ENCODE data around the gene DUSP18.
"Not testable (repeated sequence)": the region's sequence is repeated elsewhere in the genome, so short reads cannot be mapped to it uniquely, and the experiment has no call there.

Gene DUSP18

DNA sequence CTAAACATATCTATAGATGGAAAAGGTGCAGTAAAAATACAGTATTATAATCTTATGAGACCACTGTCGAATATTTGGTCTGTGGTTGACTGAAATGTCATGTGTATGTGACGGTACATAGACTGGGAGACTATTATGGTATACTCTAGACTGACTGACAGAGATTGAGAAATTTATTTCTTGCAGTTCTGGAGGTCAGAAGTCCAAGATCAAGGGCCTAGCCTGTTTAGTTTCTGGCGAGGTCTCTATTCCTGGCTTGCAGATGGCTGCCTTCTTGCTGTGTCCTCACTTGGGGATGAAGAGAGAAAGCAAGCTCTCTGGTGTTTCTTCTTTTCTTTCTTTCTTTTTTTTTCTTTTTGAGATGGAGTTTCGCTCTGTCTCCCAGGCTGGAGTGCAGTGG, 19.7 kb upstream of the DUSP18 start:
- TF ChIP-seq, protein P1, sequence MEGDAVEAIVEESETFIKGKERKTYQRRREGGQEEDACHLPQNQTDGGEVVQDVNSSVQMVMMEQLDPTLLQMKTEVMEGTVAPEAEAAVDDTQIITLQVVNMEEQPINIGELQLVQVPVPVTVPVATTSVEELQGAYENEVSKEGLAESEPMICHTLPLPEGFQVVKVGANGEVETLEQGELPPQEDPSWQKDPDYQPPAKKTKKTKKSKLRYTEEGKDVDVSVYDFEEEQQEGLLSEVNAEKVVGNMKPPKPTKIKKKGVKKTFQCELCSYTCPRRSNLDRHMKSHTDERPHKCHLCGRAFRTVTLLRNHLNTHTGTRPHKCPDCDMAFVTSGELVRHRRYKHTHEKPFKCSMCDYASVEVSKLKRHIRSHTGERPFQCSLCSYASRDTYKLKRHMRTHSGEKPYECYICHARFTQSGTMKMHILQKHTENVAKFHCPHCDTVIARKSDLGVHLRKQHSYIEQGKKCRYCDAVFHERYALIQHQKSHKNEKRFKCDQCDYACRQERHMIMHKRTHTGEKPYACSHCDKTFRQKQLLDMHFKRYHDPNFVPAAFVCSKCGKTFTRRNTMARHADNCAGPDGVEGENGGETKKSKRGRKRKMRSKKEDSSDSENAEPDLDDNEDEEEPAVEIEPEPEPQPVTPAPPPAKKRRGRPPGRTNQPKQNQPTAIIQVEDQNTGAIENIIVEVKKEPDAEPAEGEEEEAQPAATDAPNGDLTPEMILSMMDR (IDR thresholded peaks at IDR 0.05; ENCODE audit: poor library complexity, severe bottlenecking), result no peak
- Histone ChIP-seq H3K27me3 (ENCODE audit: insufficient read depth, poor library complexity, severe bottlenecking) (no peaks in the 10 kb centered on the region), H3K36me3 (ENCODE audit: low read depth) (no peaks in the 10 kb centered on the region), H3K4me1 (ENCODE audit: insufficient read depth, poor library complexity, severe bottlenecking) (no peaks in the 10 kb centered on the region), H3K9me3 (ENCODE audit: severe bottlenecking) (no peaks in the 10 kb centered on the region), H3K4me3 (ENCODE audit: severe bottlenecking) (no peak overlapping the region), H3K27ac (ENCODE audit: poor library complexity, severe bottlenecking) (no peak overlapping the region)
- DNase-seq (ENCODE audit: low spot score), result no peak
- ATAC-seq (ENCODE audit: low read depth), result no peak

DNA sequence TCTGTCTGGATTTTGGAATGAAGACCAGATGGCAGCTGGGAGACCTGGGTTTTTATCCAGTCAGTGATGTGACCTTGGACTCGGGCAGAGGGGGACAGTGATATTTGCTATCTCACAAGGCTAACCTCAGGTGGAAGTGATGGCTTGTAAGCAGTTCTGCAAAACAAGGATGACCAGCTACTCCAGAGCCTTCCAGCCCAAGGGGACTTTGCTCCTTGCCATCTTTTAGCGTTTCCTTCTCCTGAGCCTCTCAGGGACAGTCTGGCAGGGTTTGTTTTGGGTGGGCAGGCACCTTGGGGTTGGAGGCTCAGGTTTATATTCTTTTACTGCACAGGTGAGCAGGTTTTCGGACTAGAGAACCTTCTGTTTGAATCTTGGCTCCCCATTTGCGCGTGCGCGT, 17.5 kb upstream of the DUSP18 start:
- Histone ChIP-seq H3K27ac (ENCODE audit: poor library complexity, severe bottlenecking) (no peak overlapping the region), H3K4me3 (ENCODE audit: severe bottlenecking) (no peak overlapping the region), H3K27me3 (ENCODE audit: insufficient read depth, poor library complexity, severe bottlenecking) (no peaks in the 10 kb centered on the region), H3K36me3 (ENCODE audit: low read depth) (no peaks in the 10 kb centered on the region), H3K4me1 (ENCODE audit: insufficient read depth, poor library complexity, severe bottlenecking) (no peaks in the 10 kb centered on the region), H3K9me3 (ENCODE audit: severe bottlenecking) (no peaks in the 10 kb centered on the region)
- DNase-seq (ENCODE audit: low spot score) (no peak), ATAC-seq (ENCODE audit: low read depth) (no peak)
- TF ChIP-seq, protein P1 (IDR thresholded peaks at IDR 0.05; ENCODE audit: poor library complexity, severe bottlenecking), result no peak

- Histone ChIP-seq H3K27ac (ENCODE audit: poor library complexity, severe bottlenecking) (no peak overlapping the region), H3K27me3 (ENCODE audit: insufficient read depth, poor library complexity, severe bottlenecking) (no peaks in the 10 kb centered on the region), H3K36me3 (ENCODE audit: low read depth) (no peaks in the 10 kb centered on the region), H3K4me3 (ENCODE audit: severe bottlenecking) (no peak overlapping the region), H3K4me1 (ENCODE audit: insufficient read depth, poor library complexity, severe bottlenecking) (no peaks in the 10 kb centered on the region), H3K9me3 (ENCODE audit: severe bottlenecking) (no peaks in the 10 kb centered on the region)
- ATAC-seq (ENCODE audit: low read depth) (no peak), DNase-seq (ENCODE audit: low spot score) (no peak)
- TF ChIP-seq, protein P1 (IDR thresholded peaks at IDR 0.05; ENCODE audit: poor library complexity, severe bottlenecking), result no peak
Measured at GRCh38 chr22:30681831-30682230, 14.2 kb upstream of the DUSP18 start.

GRCh38 chr22:30680991-30681770, 13.5 kb upstream of the DUSP18 start:
- Histone ChIP-seq H3K36me3 (ENCODE audit: low read depth) (no peaks in the 10 kb centered on the region), H3K27me3 (ENCODE audit: insufficient read depth, poor library complexity, severe bottlenecking) (no peaks in the 10 kb centered on the region), H3K27ac (ENCODE audit: poor library complexity, severe bottlenecking) (no peak overlapping the region), H3K9me3 (ENCODE audit: severe bottlenecking) (no peaks in the 10 kb centered on the region), H3K4me3 (ENCODE audit: severe bottlenecking) (no peak overlapping the region), H3K4me1 (ENCODE audit: insufficient read depth, poor library complexity, severe bottlenecking) (no peaks in the 10 kb centered on the region)
- TF ChIP-seq, protein P1 (IDR thresholded peaks at IDR 0.05; ENCODE audit: poor library complexity, severe bottlenecking), result no peak
- no peak for ATAC-seq (ENCODE audit: low read depth)
- no peak for DNase-seq (ENCODE audit: low spot score)

- H3K36me3 ChIP-seq (ENCODE audit: low read depth); H3K4me3 ChIP-seq (ENCODE audit: severe bottlenecking); ATAC-seq (ENCODE audit: low read depth); H3K4me1 ChIP-seq (ENCODE audit: insufficient read depth, poor library complexity, severe bottlenecking); H3K27ac ChIP-seq (ENCODE audit: poor library complexity, severe bottlenecking); DNase-seq (ENCODE audit: low spot score); H3K9me3 ChIP-seq (ENCODE audit: severe bottlenecking); H3K27me3 ChIP-seq (ENCODE audit: insufficient read depth, poor library complexity, severe bottlenecking): not testable (repeated sequence)
Measured at GRCh38 chr22:30679895-30680690, 12.4 kb upstream of the DUSP18 start.

GRCh38 chr22:30676565-30676964, 8.9 kb upstream of the DUSP18 start:
- H3K9me3 ChIP-seq (ENCODE audit: severe bottlenecking); H3K4me3 ChIP-seq (ENCODE audit: severe bottlenecking); H3K27ac ChIP-seq (ENCODE audit: poor library complexity, severe bottlenecking); H3K4me1 ChIP-seq (ENCODE audit: insufficient read depth, poor library complexity, severe bottlenecking); H3K27me3 ChIP-seq (ENCODE audit: insufficient read depth, poor library complexity, severe bottlenecking); H3K36me3 ChIP-seq (ENCODE audit: low read depth); ATAC-seq (ENCODE audit: low read depth); DNase-seq (ENCODE audit: low spot score): not testable (repeated sequence)

Measured in RWPE2 (cell line).